ENCODE results near the gene ANKMY1. TPM values are rescaled to one million over a fixed set of nuclear protein-coding genes. Genes with fewer than 3 reads are reported as not detected.

The ANKMY1 gene
- total and polyA plus RNA-seq, 2 of the 8 experiments (the other 6 are each of a cell fraction or from before 2014, with no cell fraction given), result 4.5 to 4.8 TPM

GRCh38 chr2:240551811-240552210, 6.0 kb downstream of the ANKMY1 start:
- Histone ChIP-seq H3K4me3 (ENCODE audit: extremely low read depth in 1 of 4, insufficient read depth in 2 of 4, low read depth in 3 of 4, low read length in 4 of 4) (no peak overlapping the region), H2BK12ac (ENCODE audit: low read depth, low read length) (no peak overlapping the region), H3K56ac (replicated peaks; ENCODE audit: insufficient read length, low read depth, low read length) (no peak overlapping the region), H3K79me2 (ENCODE audit: control insufficient read depth in 1 of 2, insufficient read depth in 2 of 2, low read length in 2 of 2) (no peaks in the 10 kb centered on the region), H2AK5ac (ENCODE audit: low read depth, low read length) (no peak overlapping the region), H3K23me2 (ENCODE audit: low read depth, low read length) (no peaks in the 10 kb centered on the region), H3K23ac (ENCODE audit: insufficient read length) (no peak overlapping the region), H3K9ac (replicated peaks in 1 of 4; ENCODE audit: extremely low read depth in 1 of 4, low read depth in 3 of 4, low read length in 3 of 4) (no peak overlapping the region), H3K9me3 (ENCODE audit: insufficient read depth in 2 of 2, low read depth in 1 of 2, low read length in 1 of 2) (peaks cover 6 to 11% of the 10 kb centered on the region in 2 experiments; a peak in 2 of 4 replicates), H3K4ac (replicated peaks; ENCODE audit: insufficient read length, low read depth, low read length) (no peak overlapping the region), H3K27ac (ENCODE audit: low read depth, low read length) (no peak overlapping the region), H2BK120ac (replicated peaks; ENCODE audit: low read depth, low read length) (no peak overlapping the region), H3K4me1 (replicated peaks in 1 of 4; ENCODE audit: control insufficient read depth in 3 of 4, insufficient read depth in 4 of 4, low read length in 3 of 4) (peaks cover 0 to 3% (median 0%) of the 10 kb centered on the region in 4 experiments; a peak in 2 of 7 replicates), H2AFZ (ENCODE audit: low read length) (no peak overlapping the region), H4K91ac (replicated peaks; ENCODE audit: insufficient read length, low read length) (no peak overlapping the region), H3K27me3 (replicated peaks in 1 of 4; ENCODE audit: control insufficient read depth in 3 of 4, extremely low read depth in 1 of 4, insufficient read depth in 3 of 4, low read length in 3 of 4) (peaks cover 0 to 5% (median 0%) of the 10 kb centered on the region in 4 experiments; a peak in 1 of 7 replicates), H4K20me1 (replicated peaks in 1 of 2; ENCODE audit: control insufficient read depth in 1 of 2, insufficient read depth in 2 of 2, low read length in 2 of 2) (no peaks in the 10 kb centered on the region), H2BK15ac (ENCODE audit: low read length) (no peak overlapping the region), H2BK20ac (ENCODE audit: low read length) (no peak overlapping the region), H4K8ac (ENCODE audit: extremely low read depth, insufficient read depth, low read length) (no peak overlapping the region), H3K18ac (ENCODE audit: extremely low read depth, low read length) (no peak overlapping the region), H3K14ac (ENCODE audit: insufficient read length) (no peak overlapping the region), H4K5ac (ENCODE audit: insufficient read length, low read depth, low read length) (no peak overlapping the region), H3K4me2 (ENCODE audit: insufficient read depth in 1 of 2, low read depth in 2 of 2, low read length in 2 of 2) (no peak overlapping the region), H3K79me1 (ENCODE audit: low read depth, low read length) (0 out of 2 replicates have a peak, but pooled peaks cover 2% of the 10 kb centered on the region), H3K36me3 (ENCODE audit: control insufficient read depth in 2 of 4, insufficient read depth in 4 of 4, low read length in 3 of 4) (peaks cover 0 to 5% (median 3%) of the 10 kb centered on the region in 4 experiments; a peak in 2 of 8 replicates), H2BK5ac (ENCODE audit: low read depth, low read length) (no peak overlapping the region)
- CTCF ChIA-PET (ENCODE audit: partially characterized antibody), result interaction anchor here (0.5 to 1.9 kb wide), 3 partner anchors 9 to 54 kb away, joined by 3 to 5 read pairs (median 4); no protein-coding TSS in a partner anchor
- no peak for DNase-seq (ENCODE audit: low read depth in 1 of 2, low spot score in 2 of 2)
- POLR2A ChIA-PET (ENCODE audit: partially characterized antibody), result no interaction called here
- WGBS, 2 experiments (ENCODE audit: extremely low coverage in 1 of 2, insufficient coverage in 1 of 2, insufficient read length in 1 of 2, insufficient replicate concordance in 2 of 2, low coverage in 1 of 2, low lambda C conversion rate in 2 of 2, missing lambda C conversion rate in 1 of 2), result 0% methylated on average over 1 of the region's 1 CpG; no CpG with 5 or more reads in 1 of the 2 experiments
- no peak for FAIRE-seq
- no peak for TF ChIP-seq CTBP2 (IDR thresholded peaks at IDR 0.05; ENCODE audit: borderline replicate concordance, insufficient read depth, insufficient read length, low read length)
- no peak for TF ChIP-seq SRF (IDR thresholded peaks at IDR 0.05; ENCODE audit: low read depth, low read length)
- no peak for TF ChIP-seq HDAC6 (IDR thresholded peaks at IDR 0.05; ENCODE audit: low read depth, low read length)
- TF ChIP-seq HDAC2 (IDR thresholded peaks at IDR 0.05; ENCODE audit: borderline replicate concordance in 1 of 2, low read depth in 2 of 2, low read length in 2 of 2), result no peak
- TF ChIP-seq JUN (IDR thresholded peaks at IDR 0.05; ENCODE audit: low read depth, low read length), result no peak
- TF ChIP-seq RAD21 (IDR thresholded peaks at IDR 0.05 in 1 of 2, conservative IDR thresholded peaks at IDR 0.05 in 1 of 2; ENCODE audit: low read depth in 2 of 2, low read length in 2 of 2), result no peak
- TF ChIP-seq BRCA1 (IDR thresholded peaks at IDR 0.05; ENCODE audit: low read depth, low read length), result no peak
- no peak for TF ChIP-seq EZH2 (IDR thresholded peaks at IDR 0.05; ENCODE audit: low read depth, low read length, severe bottlenecking)
- TF ChIP-seq MAFK (IDR thresholded peaks at IDR 0.05; ENCODE audit: low read depth, low read length), result no peak
- TF ChIP-seq POU5F1 (IDR thresholded peaks at IDR 0.05; ENCODE audit: low read depth, low read length), result no peak
- no peak for TF ChIP-seq BCL11A (IDR thresholded peaks at IDR 0.05; ENCODE audit: low read depth in 2 of 2, low read length in 2 of 2)
- TF ChIP-seq RNF2 (IDR thresholded peaks at IDR 0.05; ENCODE audit: borderline replicate concordance, low read depth, low read length, missing control alignments, poor library complexity, severe bottlenecking), result no peak
- TF ChIP-seq TBP (IDR thresholded peaks at IDR 0.05; ENCODE audit: low read depth, low read length), result no peak
